Keratinocyte (primary cell): Measurements from ENCODE around the gene RHBDD1.

Experiments
- CTCF ChIP-seq, 3 experiments: IDR thresholded peaks in 1 of 3; conservative IDR thresholded peaks in 1 of 3; optimal IDR thresholded peaks in 1 of 3; 2 replicates in 2 of 3; 3 replicates in 1 of 3; pipeline versions ENCODE3 to v1.5.1; 2011; ENCODE audit warnings: low read length in 3 of 3, mild to moderate bottlenecking in 3 of 3, moderate library complexity in 2 of 3, control low read depth in 1 of 3, inconsistent platforms in 1 of 3; ENCODE audit not compliant: insufficient read depth in 2 of 3; ENCODE audit errors: extremely low read depth in 1 of 3
- EZH2 ChIP-seq: IDR thresholded peaks from one replicate; pipeline ENCODE4 v1.6.1; 2012; ENCODE audit warnings: inconsistent platforms, mild to moderate bottlenecking, low read length, moderate library complexity

DNA sequence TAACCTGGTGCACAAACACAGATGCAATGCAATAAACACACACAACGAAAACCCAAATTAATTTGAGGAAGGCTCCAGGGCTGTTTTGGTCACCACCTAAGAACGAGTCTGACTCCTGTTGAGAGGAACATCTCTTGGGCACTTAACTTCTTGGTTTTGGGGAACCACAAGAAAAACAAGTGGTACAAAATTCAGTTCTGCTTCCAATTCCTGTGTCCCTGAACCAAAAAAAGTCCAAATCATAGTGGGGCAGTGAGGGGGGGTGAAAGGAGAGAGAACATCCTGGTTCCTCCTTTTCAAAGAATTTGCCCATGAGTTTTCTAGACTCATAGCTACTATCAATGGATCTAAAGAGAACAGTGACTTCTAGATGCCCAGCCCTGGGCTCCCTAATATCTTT, 184.6 kb downstream of the RHBDD1 start:
- no peak for TF ChIP-seq CTCF (optimal IDR thresholded peaks at IDR 0.05 in 1 of 3, IDR thresholded peaks at IDR 0.05 in 1 of 3, conservative IDR thresholded peaks at IDR 0.05 in 1 of 3; ENCODE audit: extremely low read depth in 1 of 3, insufficient read depth in 2 of 3, low read length in 3 of 3)
- no peak for TF ChIP-seq EZH2
